Inflammatory macrophage treated with lipopolysaccharide for 4 hours (primary cell): ENCODE results near the gene POLRMT.
"Not testable (repeated sequence)": the region's sequence is repeated elsewhere in the genome, so short reads cannot be mapped to it uniquely, and the experiment has no call there.

ENCODE experiments used
- DNase-seq: peaks from one replicate; pipeline ENCODE4 v3.0.0-alpha.2; 2020

The POLRMT gene

GRCh38 chr19:633068-633785 is at the start of gene POLRMT:
POLRMT (minus strand) TSS chr19:633537; CDS start chr19:633512, 25 bp downstream.
- DNase-seq, result peak; percentile 99

- DNase-seq, result no peak
Measured at GRCh38 chr19:682678-683320, 49.5 kb upstream of the POLRMT start.

- peak; percentile 95 for DNase-seq
Measured at GRCh38 chr19:681029-682019, 48.0 kb upstream of the POLRMT start.

GRCh38 chr19:680287-681028 is 47.1 kb upstream of the POLRMT start:
- DNase-seq, result peak; percentile 99

- DNase-seq, result peak; percentile 61
Measured at GRCh38 chr19:679418-680286, 46.3 kb upstream of the POLRMT start.

- DNase-seq, result no peak
Measured at GRCh38 chr19:678791-679388, 45.6 kb upstream of the POLRMT start.

- DNase-seq, result no peak
Measured at GRCh38 chr19:677601-678436, 44.5 kb upstream of the POLRMT start.

GRCh38 chr19:677201-677600 is 43.9 kb upstream of the POLRMT start:
- DNase-seq, result no peak

GRCh38 chr19:676339-677105 is 43.2 kb upstream of the POLRMT start, which contains the start of gene FSTL3:
FSTL3 (plus strand) TSS chr19:676392; CDS start chr19:676424, 32 bp downstream.
- no peak for DNase-seq

GRCh38 chr19:676007-676338 is 42.6 kb upstream of the POLRMT start:
- DNase-seq, result no peak

- no peak for DNase-seq
Measured at GRCh38 chr19:674282-675151, 41.2 kb upstream of the POLRMT start.

GRCh38 chr19:670609-671075 is 37.3 kb upstream of the POLRMT start:
- no peak for DNase-seq

- not testable (repeated sequence) for DNase-seq
Measured at GRCh38 chr19:668675-669434, 35.5 kb upstream of the POLRMT start.

- DNase-seq, result not testable (repeated sequence)
Measured at GRCh38 chr19:666985-667573, 33.7 kb upstream of the POLRMT start.

- peak; percentile 61 for DNase-seq
Measured at GRCh38 chr19:664913-665443, 31.6 kb upstream of the POLRMT start.

- DNase-seq, result no peak
Measured at GRCh38 chr19:663682-664117, 30.4 kb upstream of the POLRMT start.
